ENCODE data around the gene TMEM109. TPM values are rescaled to one million over a fixed set of nuclear protein-coding genes. Genes with fewer than 3 reads are reported as not detected.

TMEM109 gene
- total RNA-seq, 2 experiments from 2014 or later, result 27.8 to 32.9 TPM

DNA sequence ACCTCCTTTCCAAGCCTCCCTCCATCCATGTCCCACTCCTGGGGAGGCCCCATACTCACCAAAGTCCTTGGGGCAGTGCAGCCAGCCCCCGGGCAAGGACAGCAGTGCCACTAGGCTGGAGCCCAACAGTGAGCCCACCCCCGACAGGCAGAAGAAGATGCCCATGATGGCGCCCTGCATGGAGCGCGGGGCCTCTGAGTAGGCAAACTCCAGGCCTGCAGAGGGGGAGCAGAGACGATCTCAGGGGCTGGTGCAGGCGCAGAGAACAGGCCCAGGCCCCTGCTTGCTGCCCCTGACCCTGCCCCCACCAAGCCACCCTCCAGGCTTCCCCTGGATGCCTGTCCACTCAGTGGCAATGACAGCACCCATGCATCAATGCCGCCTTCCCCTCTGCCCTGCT is 23.9 kb downstream of the TMEM109 start:
- ChIA-PET CTCF (no interaction called here), POLR2A (no interaction called here)
- Mint-ChIP-seq H3K27ac (no peak overlapping the region), H3K36me3 (ENCODE audit: low read depth) (peaks cover 6% of the 10 kb centered on the region), H3K9me3 (no peaks in the 10 kb centered on the region), H3K4me1 (ENCODE audit: low read depth) (no peaks in the 10 kb centered on the region), H3K27me3 (no peaks in the 10 kb centered on the region), H3K4me3 (no peak overlapping the region)
- Histone ChIP-seq H3K36me3 (ENCODE audit: insufficient read depth, low read length) (no peaks in the 10 kb centered on the region), H3K4me3 (ENCODE audit: low read length) (no peak overlapping the region), H3K27ac (ENCODE audit: low read depth in 1 of 2, low read length in 2 of 2) (no peak overlapping the region), H3K9me3 (ENCODE audit: control insufficient read depth in 1 of 2, insufficient read depth in 1 of 2, low read length in 2 of 2) (no peaks in the 10 kb centered on the region), H3K4me1 (ENCODE audit: insufficient read depth, low read length) (no peaks in the 10 kb centered on the region), H3K27me3 (ENCODE audit: control insufficient read depth in 1 of 2, insufficient read depth in 2 of 2, low read length in 2 of 2) (no peaks in the 10 kb centered on the region)
- ATAC-seq (ENCODE audit: poor library complexity) (no peak), DNase-seq (no peak)
- TF ChIP-seq, protein P1, sequence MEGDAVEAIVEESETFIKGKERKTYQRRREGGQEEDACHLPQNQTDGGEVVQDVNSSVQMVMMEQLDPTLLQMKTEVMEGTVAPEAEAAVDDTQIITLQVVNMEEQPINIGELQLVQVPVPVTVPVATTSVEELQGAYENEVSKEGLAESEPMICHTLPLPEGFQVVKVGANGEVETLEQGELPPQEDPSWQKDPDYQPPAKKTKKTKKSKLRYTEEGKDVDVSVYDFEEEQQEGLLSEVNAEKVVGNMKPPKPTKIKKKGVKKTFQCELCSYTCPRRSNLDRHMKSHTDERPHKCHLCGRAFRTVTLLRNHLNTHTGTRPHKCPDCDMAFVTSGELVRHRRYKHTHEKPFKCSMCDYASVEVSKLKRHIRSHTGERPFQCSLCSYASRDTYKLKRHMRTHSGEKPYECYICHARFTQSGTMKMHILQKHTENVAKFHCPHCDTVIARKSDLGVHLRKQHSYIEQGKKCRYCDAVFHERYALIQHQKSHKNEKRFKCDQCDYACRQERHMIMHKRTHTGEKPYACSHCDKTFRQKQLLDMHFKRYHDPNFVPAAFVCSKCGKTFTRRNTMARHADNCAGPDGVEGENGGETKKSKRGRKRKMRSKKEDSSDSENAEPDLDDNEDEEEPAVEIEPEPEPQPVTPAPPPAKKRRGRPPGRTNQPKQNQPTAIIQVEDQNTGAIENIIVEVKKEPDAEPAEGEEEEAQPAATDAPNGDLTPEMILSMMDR (IDR thresholded peaks at IDR 0.05), result no peak
- intact Hi-C loops (cut with DNase I, micrococcal nuclease), result no loop called here

DNA sequence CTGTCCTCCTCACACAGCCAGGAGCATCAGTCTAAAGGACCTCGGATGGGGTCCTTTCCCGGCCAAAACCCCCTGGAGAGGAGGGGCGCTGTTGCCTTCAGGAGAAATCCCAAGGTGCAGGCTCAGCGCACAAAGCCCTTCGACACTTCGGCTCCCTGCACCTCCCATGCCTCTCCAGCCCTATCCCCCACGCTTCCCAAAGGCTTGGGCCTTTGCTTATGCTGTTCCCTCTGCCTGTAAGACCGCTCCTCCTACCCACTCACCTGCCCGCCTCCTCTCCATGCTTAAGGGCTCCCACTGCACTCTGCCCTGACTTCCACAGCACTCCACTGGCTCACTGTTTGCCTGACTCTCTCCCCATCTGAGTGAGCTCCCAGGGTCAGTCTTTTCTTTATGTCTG is 24.5 kb downstream of the TMEM109 start:
- Mint-ChIP-seq H3K27me3 (no peaks in the 10 kb centered on the region), H3K36me3 (ENCODE audit: low read depth) (peaks cover 6% of the 10 kb centered on the region), H3K9me3 (no peaks in the 10 kb centered on the region), H3K4me3 (no peak overlapping the region), H3K27ac (no peak overlapping the region), H3K4me1 (ENCODE audit: low read depth) (no peaks in the 10 kb centered on the region)
- H3K36me3 ChIP-seq (ENCODE audit: insufficient read depth, low read length), result no peaks in the 10 kb centered on the region
- no peak overlapping the region for H3K27ac ChIP-seq (ENCODE audit: low read depth in 1 of 2, low read length in 2 of 2)
- H3K27me3 ChIP-seq (ENCODE audit: control insufficient read depth in 1 of 2, insufficient read depth in 2 of 2, low read length in 2 of 2), result no peaks in the 10 kb centered on the region
- no peak for DNase-seq
- intact Hi-C loops (cut with DNase I, micrococcal nuclease), result no loop called here
- ChIA-PET POLR2A (no interaction called here), CTCF (no interaction called here)
- TF ChIP-seq, protein P1 (IDR thresholded peaks at IDR 0.05), result no peak
- H3K9me3 ChIP-seq (ENCODE audit: control insufficient read depth in 1 of 2, insufficient read depth in 1 of 2, low read length in 2 of 2), result no peaks in the 10 kb centered on the region
- no peak for ATAC-seq (ENCODE audit: poor library complexity)
- no peak overlapping the region for H3K4me3 ChIP-seq (ENCODE audit: low read length)
- no peaks in the 10 kb centered on the region for H3K4me1 ChIP-seq (ENCODE audit: insufficient read depth, low read length)

DNA sequence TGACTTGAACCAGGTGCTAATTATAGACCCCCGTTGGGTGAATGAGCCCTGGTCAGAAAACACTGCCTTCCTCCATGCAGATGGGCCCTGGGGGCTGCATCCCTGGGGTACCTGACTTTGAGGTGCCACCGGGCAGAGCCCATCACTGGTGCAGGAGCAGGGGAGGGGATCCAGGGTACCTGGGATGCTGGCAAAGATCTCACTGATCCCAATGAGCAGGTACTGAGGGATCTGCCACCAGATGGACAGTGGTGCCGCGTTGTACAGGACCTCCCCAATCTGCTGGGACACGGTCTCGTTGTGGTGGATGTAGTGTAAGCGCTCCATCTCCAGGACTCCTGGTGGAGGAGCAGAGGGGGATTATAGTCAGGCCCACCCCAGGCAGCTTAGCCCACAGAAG is 25.3 kb downstream of the TMEM109 start:
- ATAC-seq (ENCODE audit: poor library complexity) (no peak), DNase-seq (no peak)
- intact Hi-C loops (cut with DNase I, micrococcal nuclease), result no loop called here
- Histone ChIP-seq H3K27me3 (ENCODE audit: control insufficient read depth in 1 of 2, insufficient read depth in 2 of 2, low read length in 2 of 2) (no peaks in the 10 kb centered on the region), H3K9me3 (ENCODE audit: control insufficient read depth in 1 of 2, insufficient read depth in 1 of 2, low read length in 2 of 2) (no peaks in the 10 kb centered on the region), H3K27ac (ENCODE audit: low read depth in 1 of 2, low read length in 2 of 2) (no peak overlapping the region), H3K4me1 (ENCODE audit: insufficient read depth, low read length) (no peaks in the 10 kb centered on the region), H3K4me3 (ENCODE audit: low read length) (no peak overlapping the region), H3K36me3 (ENCODE audit: insufficient read depth, low read length) (no peaks in the 10 kb centered on the region)
- Mint-ChIP-seq H3K27ac (no peak overlapping the region), H3K4me3 (no peak overlapping the region), H3K27me3 (no peaks in the 10 kb centered on the region), H3K36me3 (ENCODE audit: low read depth) (peaks cover 10% of the 10 kb centered on the region), H3K9me3 (no peaks in the 10 kb centered on the region), H3K4me1 (ENCODE audit: low read depth) (no peaks in the 10 kb centered on the region)
- TF ChIP-seq, protein P1 (IDR thresholded peaks at IDR 0.05), result no peak
- CTCF ChIA-PET, result no interaction called here
- POLR2A ChIA-PET, result interaction anchor here (1.7 kb wide), 1 partner anchor 26 kb away, joined by 4 read pairs; the partner anchor contains the start of gene TMEM109

Measured in CD4-positive, alpha-beta T cell (primary cell).